Measurements from ENCODE around the gene OBSCN. TPM values are rescaled to one million over a fixed set of nuclear protein-coding genes. Genes with fewer than 3 reads are reported as not detected.
"Not testable (repeated sequence)": the region's sequence is repeated elsewhere in the genome, so short reads cannot be mapped to it uniquely, and the experiment has no call there.

Gene OBSCN
- total RNA-seq, 4 donors from 2014 or later = 15.0 to 46.6 (median 34.4) TPM

- H3K4me3 ChIP-seq = no peak overlapping the region
- DNase-seq (ENCODE audit: low spot score in 2 of 2) = no peak
- no peaks in the 10 kb centered on the region for H3K27me3 ChIP-seq
- TF ChIP-seq POLR2AphosphoS5 (IDR thresholded peaks at IDR 0.05) (no peak), EP300 (IDR thresholded peaks at IDR 0.05) (no peak), POLR2A (IDR thresholded peaks at IDR 0.05) (no peak), CTCF (IDR thresholded peaks at IDR 0.05) (no peak)
- H3K9me3 ChIP-seq = no peaks in the 10 kb centered on the region
- H3K36me3 ChIP-seq = peaks cover 24% of the 10 kb centered on the region
- no peak overlapping the region for H3K27ac ChIP-seq
- no peaks in the 10 kb centered on the region for H3K4me1 ChIP-seq
- 93% methylated on average over 15 of the region's 22 CpGs for WGBS
These were observed 60.4 kb downstream of the OBSCN start for GRCh38 chr1:228267962-228268880.

- Histone ChIP-seq H3K27ac (no peak overlapping the region), H3K9me3 (no peaks in the 10 kb centered on the region), H3K4me1 (no peaks in the 10 kb centered on the region), H3K36me3 (peaks cover 26% of the 10 kb centered on the region), H3K4me3 (no peak overlapping the region), H3K27me3 (no peaks in the 10 kb centered on the region)
- WGBS = 78% methylated on average over 5 of the region's 8 CpGs
- no peak for DNase-seq (ENCODE audit: low spot score in 2 of 2)
- no peak for TF ChIP-seq POLR2A (IDR thresholded peaks at IDR 0.05)
- no peak for TF ChIP-seq CTCF (IDR thresholded peaks at IDR 0.05)
- no peak for TF ChIP-seq POLR2AphosphoS5 (IDR thresholded peaks at IDR 0.05)
- no peak for TF ChIP-seq EP300 (IDR thresholded peaks at IDR 0.05)
These were observed 61.0 kb downstream of the OBSCN start for GRCh38 chr1:228268881-228269265.

- H3K27me3 ChIP-seq; H3K4me3 ChIP-seq; DNase-seq (ENCODE audit: low spot score in 2 of 2); H3K27ac ChIP-seq; H3K9me3 ChIP-seq; H3K4me1 ChIP-seq: not testable (repeated sequence)
- 94% methylated on average over 10 of the region's 17 CpGs for WGBS
- peaks cover 23% of the 10 kb centered on the region for H3K36me3 ChIP-seq
These were observed 61.6 kb downstream of the OBSCN start for GRCh38 chr1:228269431-228269830.

- Histone ChIP-seq H3K9me3 (no peaks in the 10 kb centered on the region), H3K27ac (no peak overlapping the region), H3K36me3 (peaks cover 23% of the 10 kb centered on the region), H3K4me3 (no peak overlapping the region), H3K4me1 (peaks cover under 1% of the 10 kb centered on the region), H3K27me3 (no peaks in the 10 kb centered on the region)
- no peak for DNase-seq (ENCODE audit: low spot score in 2 of 2)
- 77% methylated on average over 1 of the region's 1 CpG for WGBS
- TF ChIP-seq EP300 (IDR thresholded peaks at IDR 0.05) = no peak
- TF ChIP-seq POLR2AphosphoS5 (IDR thresholded peaks at IDR 0.05) = no peak
- no peak for TF ChIP-seq POLR2A (IDR thresholded peaks at IDR 0.05)
These were observed 62.2 kb downstream of the OBSCN start for GRCh38 chr1:228270032-228270431.

GRCh38 chr1:228271701-228272251 is 63.9 kb downstream of the OBSCN start:
- TF ChIP-seq POLR2AphosphoS5 (IDR thresholded peaks at IDR 0.05) (no peak), EP300 (IDR thresholded peaks at IDR 0.05) (no peak), CTCF (IDR thresholded peaks at IDR 0.05) (no peak), POLR2A (IDR thresholded peaks at IDR 0.05) (no peak)
- H3K27ac ChIP-seq = no peak overlapping the region
- no peak overlapping the region for H3K4me3 ChIP-seq
- WGBS = 94% methylated on average over 17 of the region's 19 CpGs
- H3K4me1 ChIP-seq = peaks cover 15% of the 10 kb centered on the region
- H3K27me3 ChIP-seq = no peaks in the 10 kb centered on the region
- no peak for DNase-seq (ENCODE audit: low spot score in 2 of 2)
- H3K36me3 ChIP-seq = peaks cover 23% of the 10 kb centered on the region
- H3K9me3 ChIP-seq = no peaks in the 10 kb centered on the region

- DNase-seq (ENCODE audit: low spot score in 2 of 2) = no peak
These were observed 64.5 kb downstream of the OBSCN start for GRCh38 chr1:228272331-228272791.

More at GRCh38 chr1:228272331-228272791, 64.5 kb downstream of the OBSCN start:
- Histone ChIP-seq H3K27me3 (no peaks in the 10 kb centered on the region), H3K4me3 (no peak overlapping the region), H3K9me3 (no peaks in the 10 kb centered on the region), H3K4me1 (peaks cover 15% of the 10 kb centered on the region), H3K36me3 (peaks cover 23% of the 10 kb centered on the region), H3K27ac (no peak overlapping the region)
- TF ChIP-seq CTCF (IDR thresholded peaks at IDR 0.05) = no peak
- TF ChIP-seq EP300 (IDR thresholded peaks at IDR 0.05) = no peak
- no peak for TF ChIP-seq POLR2A (IDR thresholded peaks at IDR 0.05)
- TF ChIP-seq POLR2AphosphoS5 (IDR thresholded peaks at IDR 0.05) = no peak
- 83% methylated on average over 1 of the region's 7 CpGs for WGBS

All from suprapubic skin (tissue), 4 donors.